Measurements from ENCODE around the gene TNS1.

Gene TNS1

DNA sequence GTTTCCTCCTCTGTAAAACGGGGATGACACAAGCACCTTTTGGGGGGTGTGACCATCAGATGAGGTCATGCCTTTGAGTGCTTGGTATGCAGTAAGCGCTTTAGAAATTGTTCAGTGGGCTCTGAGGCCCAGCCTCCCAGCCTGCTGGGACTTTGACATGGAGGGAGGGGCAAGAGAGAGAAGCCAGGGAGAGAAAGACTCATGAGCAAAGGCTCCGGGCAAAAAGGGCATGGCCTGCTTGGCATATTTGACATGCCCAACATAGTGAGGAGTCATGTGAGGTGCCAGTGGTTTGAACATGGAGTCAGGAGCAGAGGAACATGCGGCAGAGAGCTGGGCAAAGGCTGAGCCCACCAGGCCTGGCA is 14.0 kb downstream of the TNS1 start:
- TF ChIP-seq, protein P1, sequence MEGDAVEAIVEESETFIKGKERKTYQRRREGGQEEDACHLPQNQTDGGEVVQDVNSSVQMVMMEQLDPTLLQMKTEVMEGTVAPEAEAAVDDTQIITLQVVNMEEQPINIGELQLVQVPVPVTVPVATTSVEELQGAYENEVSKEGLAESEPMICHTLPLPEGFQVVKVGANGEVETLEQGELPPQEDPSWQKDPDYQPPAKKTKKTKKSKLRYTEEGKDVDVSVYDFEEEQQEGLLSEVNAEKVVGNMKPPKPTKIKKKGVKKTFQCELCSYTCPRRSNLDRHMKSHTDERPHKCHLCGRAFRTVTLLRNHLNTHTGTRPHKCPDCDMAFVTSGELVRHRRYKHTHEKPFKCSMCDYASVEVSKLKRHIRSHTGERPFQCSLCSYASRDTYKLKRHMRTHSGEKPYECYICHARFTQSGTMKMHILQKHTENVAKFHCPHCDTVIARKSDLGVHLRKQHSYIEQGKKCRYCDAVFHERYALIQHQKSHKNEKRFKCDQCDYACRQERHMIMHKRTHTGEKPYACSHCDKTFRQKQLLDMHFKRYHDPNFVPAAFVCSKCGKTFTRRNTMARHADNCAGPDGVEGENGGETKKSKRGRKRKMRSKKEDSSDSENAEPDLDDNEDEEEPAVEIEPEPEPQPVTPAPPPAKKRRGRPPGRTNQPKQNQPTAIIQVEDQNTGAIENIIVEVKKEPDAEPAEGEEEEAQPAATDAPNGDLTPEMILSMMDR (IDR thresholded peaks at IDR 0.05) = no peak
- H3K27ac ChIP-seq = no peak overlapping the region
- H3K27me3 ChIP-seq = no peaks in the 10 kb centered on the region
- no peaks in the 10 kb centered on the region for H3K4me1 ChIP-seq (ENCODE audit: control insufficient read depth in 1 of 2, insufficient read depth in 1 of 2, low read depth in 1 of 2, low read length in 1 of 2)
- H3K36me3 ChIP-seq = no peaks in the 10 kb centered on the region
- no peak overlapping the region for H3K4me3 ChIP-seq (ENCODE audit: low read depth in 1 of 2, low read length in 1 of 2)
- no peaks in the 10 kb centered on the region for H3K9me3 ChIP-seq

DNA sequence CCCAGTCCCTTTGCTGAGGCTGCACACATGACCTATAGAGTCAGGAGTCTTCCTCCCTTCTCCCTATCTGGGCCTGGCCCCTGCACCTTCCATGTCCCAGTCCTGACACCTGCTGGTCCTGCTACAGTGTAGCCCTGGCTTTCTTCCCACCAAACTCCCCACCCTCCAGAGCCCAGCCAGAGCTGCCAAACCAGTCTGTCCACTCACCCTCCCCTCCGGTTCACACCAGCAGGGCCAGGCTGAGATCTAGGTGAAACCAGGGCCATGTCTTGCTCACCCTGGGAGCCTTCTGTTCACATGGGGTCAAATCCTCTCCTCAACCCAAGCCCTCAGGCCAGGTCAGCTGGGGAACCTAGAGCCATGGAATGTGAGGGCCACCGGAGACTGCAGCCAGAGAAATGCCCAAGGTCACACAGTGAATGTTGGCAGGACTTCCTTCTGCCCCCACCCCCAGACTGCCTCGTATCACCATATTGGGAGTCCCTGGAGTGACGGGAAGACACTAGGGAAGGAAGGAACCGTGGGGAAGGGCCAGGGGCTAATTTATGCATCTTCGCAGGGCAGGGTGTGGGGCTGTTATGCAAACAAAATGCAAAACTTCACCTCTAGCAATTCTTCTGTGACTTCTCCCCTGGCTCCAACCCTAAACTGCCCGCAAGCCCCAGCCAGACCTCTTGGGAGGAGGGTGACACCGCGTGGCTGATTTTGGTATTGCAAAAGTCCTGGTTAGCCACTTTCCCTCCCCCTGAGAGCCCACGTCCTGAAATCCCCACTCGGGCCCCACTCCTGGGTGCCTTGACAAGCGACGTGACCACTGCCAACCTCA is 14.6 kb downstream of the TNS1 start:
- TF ChIP-seq, protein P1 (IDR thresholded peaks at IDR 0.05) = peak; percentile 54
- no peaks in the 10 kb centered on the region for H3K9me3 ChIP-seq
- H3K4me1 ChIP-seq (ENCODE audit: control insufficient read depth in 1 of 2, insufficient read depth in 1 of 2, low read depth in 1 of 2, low read length in 1 of 2) = no peaks in the 10 kb centered on the region
- H3K36me3 ChIP-seq = no peaks in the 10 kb centered on the region
- H3K4me3 ChIP-seq (ENCODE audit: low read depth in 1 of 2, low read length in 1 of 2) = no peak overlapping the region
- no peak overlapping the region for H3K27ac ChIP-seq
- no peaks in the 10 kb centered on the region for H3K27me3 ChIP-seq

DNA sequence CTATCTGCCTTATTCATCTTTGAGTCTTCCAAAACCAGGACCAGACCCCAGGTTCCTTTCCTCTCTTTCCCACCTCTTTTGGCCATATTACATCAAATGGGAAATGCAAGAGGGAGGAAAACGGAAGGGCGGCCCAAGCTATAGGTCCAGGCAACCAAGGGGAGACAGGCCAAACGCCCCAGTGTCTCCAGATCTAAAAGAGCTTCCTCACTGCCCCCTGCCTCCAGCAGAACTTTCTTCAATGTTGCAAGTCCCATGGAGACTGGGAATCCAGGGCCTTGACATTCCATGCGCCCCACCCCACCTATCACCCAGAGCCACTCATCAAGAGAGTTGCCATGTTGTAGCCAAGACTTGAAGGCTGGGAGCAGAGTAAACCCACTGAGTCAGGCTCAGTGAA is 15.4 kb downstream of the TNS1 start:
- Histone ChIP-seq H3K27ac (no peak overlapping the region), H3K9me3 (no peaks in the 10 kb centered on the region), H3K36me3 (no peaks in the 10 kb centered on the region), H3K4me3 (ENCODE audit: low read depth in 1 of 2, low read length in 1 of 2) (no peak overlapping the region), H3K4me1 (ENCODE audit: control insufficient read depth in 1 of 2, insufficient read depth in 1 of 2, low read depth in 1 of 2, low read length in 1 of 2) (no peaks in the 10 kb centered on the region), H3K27me3 (no peaks in the 10 kb centered on the region)
- TF ChIP-seq, protein P1 (IDR thresholded peaks at IDR 0.05) = no peak

DNA sequence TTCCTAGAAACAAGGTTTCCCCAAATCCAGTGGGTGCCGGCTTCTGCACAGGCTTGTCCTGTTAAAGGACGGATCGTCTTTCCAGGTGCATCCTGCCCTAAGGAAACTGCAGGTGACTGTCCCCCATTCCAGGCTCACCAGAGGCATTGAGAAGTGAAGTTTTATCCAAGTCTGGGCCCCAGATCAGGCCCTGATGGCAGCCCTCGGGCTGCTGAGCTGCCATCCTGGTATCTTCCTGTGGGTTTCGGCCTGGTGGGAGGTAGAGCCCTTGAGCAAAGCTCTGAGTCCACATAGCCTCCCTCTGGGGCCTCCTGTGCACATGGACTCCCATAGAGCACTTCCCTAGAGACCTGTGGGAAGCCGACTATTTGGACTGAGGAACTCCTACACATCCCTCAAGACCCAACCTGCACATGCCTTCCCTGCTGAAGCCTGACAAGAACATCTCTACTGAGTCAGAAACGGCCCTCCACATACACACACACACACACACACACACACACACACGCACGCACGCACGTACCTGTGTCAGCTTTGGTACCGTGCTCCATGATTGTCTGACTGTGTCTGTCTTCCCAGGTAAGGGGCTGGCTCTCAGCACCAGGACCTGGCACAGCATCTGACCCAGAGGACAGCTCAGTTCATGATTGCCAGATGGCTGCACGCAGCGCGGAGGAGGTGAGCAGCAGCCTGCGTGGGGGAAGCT is 16.4 kb downstream of the TNS1 start:
- Histone ChIP-seq H3K4me1 (ENCODE audit: control insufficient read depth in 1 of 2, insufficient read depth in 1 of 2, low read depth in 1 of 2, low read length in 1 of 2) (no peaks in the 10 kb centered on the region), H3K36me3 (no peaks in the 10 kb centered on the region), H3K9me3 (no peaks in the 10 kb centered on the region), H3K27ac (no peak overlapping the region), H3K27me3 (no peaks in the 10 kb centered on the region), H3K4me3 (ENCODE audit: low read depth in 1 of 2, low read length in 1 of 2) (no peak overlapping the region)
- TF ChIP-seq, protein P1 (IDR thresholded peaks at IDR 0.05) = no peak

DNA sequence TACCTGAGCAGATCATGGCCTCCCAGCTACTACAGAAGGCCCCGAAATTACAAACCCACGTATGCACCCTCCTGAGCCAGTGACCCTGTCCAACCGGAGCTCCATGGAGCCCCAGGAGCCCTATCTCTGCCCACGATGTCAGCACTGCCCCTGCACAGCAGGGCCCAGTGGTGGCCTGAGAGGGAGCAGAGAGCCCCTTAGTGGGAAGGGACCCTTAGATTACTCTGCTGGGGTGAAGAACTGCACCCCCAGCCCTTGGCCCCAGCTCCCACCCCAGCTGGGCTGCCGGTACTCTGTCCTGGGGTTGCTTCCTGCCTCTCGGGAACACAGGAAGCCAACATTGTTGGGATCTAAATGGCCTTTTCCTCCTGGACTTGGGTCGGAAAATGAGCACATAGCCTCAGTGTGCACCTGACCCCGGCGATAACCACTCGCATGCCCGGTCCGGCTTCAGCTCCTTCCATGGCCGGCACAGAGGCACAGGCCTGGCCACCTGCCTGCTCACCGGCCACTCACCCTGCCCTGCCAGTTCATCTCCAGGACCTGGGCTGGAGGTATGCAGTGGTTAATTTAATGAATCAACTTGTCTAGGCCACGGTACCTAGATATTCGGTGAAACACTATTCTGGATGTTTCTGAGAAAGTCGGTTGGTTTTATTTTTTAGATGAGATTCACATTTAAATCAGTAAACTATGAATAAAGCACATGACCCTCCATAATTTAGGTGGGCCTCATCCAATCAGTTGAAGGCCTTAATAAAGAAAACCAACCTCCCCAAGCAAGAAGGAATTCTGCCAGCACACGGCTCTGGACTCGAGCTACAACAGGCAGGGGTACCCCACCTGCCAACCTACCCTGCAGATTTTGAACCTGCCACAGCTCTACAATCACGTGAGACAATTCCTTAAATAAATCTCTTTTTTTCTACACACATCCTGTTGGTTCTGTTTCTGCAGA is 19.2 kb downstream of the TNS1 start:
- TF ChIP-seq, protein P1 (IDR thresholded peaks at IDR 0.05) = no peak

More for the DNA sequence above, 19.2 kb downstream of the TNS1 start:
- H3K36me3 ChIP-seq = no peaks in the 10 kb centered on the region
- no peaks in the 10 kb centered on the region for H3K9me3 ChIP-seq
- no peaks in the 10 kb centered on the region for H3K4me1 ChIP-seq (ENCODE audit: control insufficient read depth in 1 of 2, insufficient read depth in 1 of 2, low read depth in 1 of 2, low read length in 1 of 2)
- no peaks in the 10 kb centered on the region for H3K27me3 ChIP-seq
- H3K4me3 ChIP-seq (ENCODE audit: low read depth in 1 of 2, low read length in 1 of 2) = no peak overlapping the region
- H3K27ac ChIP-seq = no peak overlapping the region

Data from neutrophil (primary cell).